Endothelial cell of umbilical vein (primary cell): ENCODE data around the gene ANXA4.

Experiments
- CTCF ChIP-seq, 2 donors: IDR thresholded peaks; 1 replicate in 1 of 2; 2 replicates in 1 of 2; pipeline ENCODE4 v1.5.1; 2011; ENCODE audit warnings: low read length in 2 of 2, mild to moderate bottlenecking in 2 of 2, moderate library complexity in 2 of 2, control low read depth in 1 of 2, inconsistent platforms in 1 of 2, low read depth in 1 of 2; ENCODE audit not compliant: insufficient read depth in 1 of 2; ENCODE audit errors: extremely low read depth in 1 of 2
- EZH2 ChIP-seq: IDR thresholded peaks from 2 replicates; pipeline ENCODE4 v1.6.1; 2012; ENCODE audit warnings: borderline replicate concordance, low read depth, mild to moderate bottlenecking, moderate library complexity, low read length, inconsistent platforms; ENCODE audit not compliant: severe bottlenecking
- FOS ChIP-seq: IDR thresholded peaks from 2 replicates; pipeline ENCODE4 v1.6.1; 2011; ENCODE audit warnings: mild to moderate bottlenecking, low read length, moderate library complexity, borderline replicate concordance; ENCODE audit not compliant: insufficient read depth
- POLR2A ChIP-seq: IDR thresholded peaks from 2 replicates; pipeline ENCODE4 v1.6.1; 2012; ENCODE audit warnings: low read depth, mild to moderate bottlenecking, control low read depth, low read length

DNA sequence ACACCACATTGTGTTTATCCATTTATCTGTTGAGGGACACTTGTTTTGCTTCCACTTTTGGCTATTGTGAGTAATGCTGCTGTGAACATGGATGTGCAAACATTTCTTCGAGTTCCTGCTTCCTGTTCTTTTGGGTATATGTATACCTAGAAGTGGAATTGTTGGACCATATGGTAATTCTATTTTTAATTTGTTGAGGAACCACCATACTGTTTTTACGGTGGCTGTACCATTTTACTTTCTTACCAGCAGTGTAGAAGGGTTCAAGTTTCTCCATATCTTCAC, 23.1 kb downstream of the ANXA4 start:
- TF ChIP-seq CTCF (IDR thresholded peaks at IDR 0.05; ENCODE audit: extremely low read depth in 1 of 2, insufficient read depth in 1 of 2, low read depth in 1 of 2, low read length in 2 of 2) (no peak), POLR2A (no peak), EZH2 (no peak), FOS (no peak)
